ENCODE data around the gene PXDN. TPM values are rescaled to one million over a fixed set of nuclear protein-coding genes. Genes with fewer than 3 reads are reported as not detected.
"Not testable (repeated sequence)": the region's sequence is repeated elsewhere in the genome, so short reads cannot be mapped to it uniquely, and the experiment has no call there.

The PXDN gene
- total and polyA plus RNA-seq, 8 donors, result 3.3 to 71.6 (median 28.0) TPM

GRCh38 chr2:1709946-1710560 lies 34.3 kb downstream of the PXDN start:
- H3K27me3 ChIP-seq, result peaks cover 0 to 14% (median 0%) of the 10 kb centered on the region in 3 donors
- 83 to 88% (median 86%) methylated on average over 12 to 15 of the region's 15 CpGs for whole genome bisulfite sequencing, 5 donors
- DNase-seq, result no peak
- no peak overlapping the region for H3K4me3 ChIP-seq
- no peak overlapping the region for H3K27ac ChIP-seq
- H3K9me3 ChIP-seq, result no peaks in the 10 kb centered on the region
- H3K4me1 ChIP-seq, result peaks cover 0 to 42% (median 33%) of the 10 kb centered on the region in 4 donors
- H3K36me3 ChIP-seq, result no peaks in the 10 kb centered on the region
- no peak for TF ChIP-seq EP300 (IDR thresholded peaks at IDR 0.05)
- no peak for TF ChIP-seq POLR2AphosphoS5 (IDR thresholded peaks at IDR 0.05)
- TF ChIP-seq, protein P1, sequence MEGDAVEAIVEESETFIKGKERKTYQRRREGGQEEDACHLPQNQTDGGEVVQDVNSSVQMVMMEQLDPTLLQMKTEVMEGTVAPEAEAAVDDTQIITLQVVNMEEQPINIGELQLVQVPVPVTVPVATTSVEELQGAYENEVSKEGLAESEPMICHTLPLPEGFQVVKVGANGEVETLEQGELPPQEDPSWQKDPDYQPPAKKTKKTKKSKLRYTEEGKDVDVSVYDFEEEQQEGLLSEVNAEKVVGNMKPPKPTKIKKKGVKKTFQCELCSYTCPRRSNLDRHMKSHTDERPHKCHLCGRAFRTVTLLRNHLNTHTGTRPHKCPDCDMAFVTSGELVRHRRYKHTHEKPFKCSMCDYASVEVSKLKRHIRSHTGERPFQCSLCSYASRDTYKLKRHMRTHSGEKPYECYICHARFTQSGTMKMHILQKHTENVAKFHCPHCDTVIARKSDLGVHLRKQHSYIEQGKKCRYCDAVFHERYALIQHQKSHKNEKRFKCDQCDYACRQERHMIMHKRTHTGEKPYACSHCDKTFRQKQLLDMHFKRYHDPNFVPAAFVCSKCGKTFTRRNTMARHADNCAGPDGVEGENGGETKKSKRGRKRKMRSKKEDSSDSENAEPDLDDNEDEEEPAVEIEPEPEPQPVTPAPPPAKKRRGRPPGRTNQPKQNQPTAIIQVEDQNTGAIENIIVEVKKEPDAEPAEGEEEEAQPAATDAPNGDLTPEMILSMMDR (IDR thresholded peaks at IDR 0.05), result no peak
- TF ChIP-seq POLR2A (IDR thresholded peaks at IDR 0.05), result no peak
- intact Hi-C loops (cut with DNase I; ENCODE audit: low total_unique reads), result no loop called here

GRCh38 chr2:1709335-1709605 lies 35.0 kb downstream of the PXDN start:
- WGBS, 5 donors, result 62 to 75% (median 63%) methylated on average over 6 to 8 of the region's 8 CpGs
- no peak overlapping the region for H3K4me3 ChIP-seq
- TF ChIP-seq POLR2A (IDR thresholded peaks at IDR 0.05), result no peak
- no peak for TF ChIP-seq EP300 (IDR thresholded peaks at IDR 0.05)
- no peak for TF ChIP-seq POLR2AphosphoS5 (IDR thresholded peaks at IDR 0.05)
- TF ChIP-seq, protein P1 (IDR thresholded peaks at IDR 0.05), result no peak
- peaks cover 0 to 15% (median 0%) of the 10 kb centered on the region in 3 donors for H3K27me3 ChIP-seq
- intact Hi-C loops (cut with DNase I; ENCODE audit: low total_unique reads), result no loop called here
- no peak for DNase-seq
- peak overlapping the region in 1 of 5 donors; percentile 74 for H3K27ac ChIP-seq
- H3K36me3 ChIP-seq, result no peaks in the 10 kb centered on the region
- peaks cover 0 to 41% (median 26%) of the 10 kb centered on the region in 4 donors for H3K4me1 ChIP-seq
- no peaks in the 10 kb centered on the region for H3K9me3 ChIP-seq

GRCh38 chr2:1708476-1709334 lies 35.6 kb downstream of the PXDN start:
- H3K27ac ChIP-seq, result peak overlapping the region in 4 of 5 donors; percentile 36 to 74 (median 50)
- H3K4me3 ChIP-seq, result no peak overlapping the region
- H3K9me3 ChIP-seq, result no peaks in the 10 kb centered on the region
- no peak for DNase-seq
- H3K36me3 ChIP-seq, result no peaks in the 10 kb centered on the region
- TF ChIP-seq POLR2A (IDR thresholded peaks at IDR 0.05), result no peak
- TF ChIP-seq, protein P1 (IDR thresholded peaks at IDR 0.05), result no peak
- TF ChIP-seq EP300 (IDR thresholded peaks at IDR 0.05), result no peak
- no peak for TF ChIP-seq POLR2AphosphoS5 (IDR thresholded peaks at IDR 0.05)
- 70 to 77% (median 73%) methylated on average over 30 to 34 of the region's 34 CpGs for WGBS, 5 donors
- H3K27me3 ChIP-seq, result peaks cover 0 to 15% (median 0%) of the 10 kb centered on the region in 3 donors
- H3K4me1 ChIP-seq, result peaks cover 0 to 36% (median 22%) of the 10 kb centered on the region in 4 donors
- intact Hi-C loops (cut with DNase I; ENCODE audit: low total_unique reads), result no loop called here

DNA sequence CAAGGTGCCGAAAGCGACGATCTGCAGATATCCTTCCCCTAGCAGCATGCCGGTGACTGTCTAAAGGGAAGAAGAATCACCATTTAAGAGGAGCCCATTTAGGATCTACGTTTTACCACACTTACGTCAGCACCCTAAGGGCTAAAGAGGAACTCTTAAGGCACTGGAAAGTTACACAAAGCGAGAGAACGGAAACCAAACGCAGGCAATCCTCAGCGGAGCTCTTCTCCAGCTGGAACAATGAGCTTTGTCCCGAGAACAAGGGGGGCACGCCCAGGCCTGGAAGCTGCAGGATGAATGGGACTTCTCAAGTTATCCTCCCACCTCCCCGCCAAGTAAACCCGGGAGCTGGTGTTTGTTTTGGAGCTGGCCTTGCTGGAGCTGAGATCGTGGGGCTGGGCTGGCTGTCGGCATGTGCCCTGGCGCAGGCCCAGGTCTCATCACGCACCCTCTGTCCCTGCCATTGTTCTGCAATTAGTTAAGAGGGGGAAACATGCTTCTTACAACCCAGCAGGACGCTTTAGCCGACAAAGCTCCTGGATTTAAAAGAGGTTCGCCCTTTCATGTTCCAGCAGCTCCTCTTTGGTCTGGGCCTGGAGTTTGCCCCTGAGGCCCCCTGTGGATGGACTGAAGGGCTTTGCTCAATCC lies 36.4 kb downstream of the PXDN start:
- peaks cover 0 to 10% (median 0%) of the 10 kb centered on the region in 3 donors for H3K27me3 ChIP-seq
- no peaks in the 10 kb centered on the region for H3K9me3 ChIP-seq
- TF ChIP-seq, protein P1 (IDR thresholded peaks at IDR 0.05), result no peak
- peak in 2 of 3 donors; percentile 4 to 5 for TF ChIP-seq POLR2AphosphoS5 (IDR thresholded peaks at IDR 0.05)
- peaks cover 0 to 28% (median 20%) of the 10 kb centered on the region in 4 donors for H3K4me1 ChIP-seq
- intact Hi-C loops (cut with DNase I; ENCODE audit: low total_unique reads), result no loop called here
- WGBS, 5 donors, result 15 to 25% (median 19%) methylated on average over 21 of the region's 21 CpGs
- peak overlapping the region in 4 of 5 donors; percentile 36 to 74 (median 50) for H3K27ac ChIP-seq
- peak overlapping the region in 2 of 4 donors; percentile 0 to 3 for H3K4me3 ChIP-seq
- peak in 1 of 2 donors; percentile 83 for DNase-seq
- H3K36me3 ChIP-seq, result no peaks in the 10 kb centered on the region

- H3K4me1 ChIP-seq, result peaks cover 0 to 27% (median 16%) of the 10 kb centered on the region in 4 donors
- DNase-seq, result not testable (repeated sequence)
- 73 to 81% (median 78%) methylated on average over 3 to 15 of the region's 15 CpGs for WGBS, 5 donors
These were observed 38.0 kb downstream of the PXDN start for GRCh38 chr2:1706089-1706841.

More at GRCh38 chr2:1706089-1706841, 38.0 kb downstream of the PXDN start:
- H3K9me3 ChIP-seq; H3K27ac ChIP-seq; intact Hi-C loops (cut with DNase I; ENCODE audit: low total_unique reads); H3K4me3 ChIP-seq; H3K27me3 ChIP-seq; H3K36me3 ChIP-seq: not testable (repeated sequence)

All from stomach (tissue), 9 donors.